ENCODE measurements around the gene ZNF44. TPM values are rescaled to one million over a fixed set of nuclear protein-coding genes. Genes with fewer than 3 reads are reported as not detected.
A peak's percentile ranks its signal among the peaks of the same experiment; 100 is the strongest.

The ZNF44 gene
- total and polyA plus RNA-seq, 2 of the 13 experiments (the other 11 are each of a cell fraction or from before 2014, with no cell fraction given), result 6.9 to 15.7 TPM

DNA sequence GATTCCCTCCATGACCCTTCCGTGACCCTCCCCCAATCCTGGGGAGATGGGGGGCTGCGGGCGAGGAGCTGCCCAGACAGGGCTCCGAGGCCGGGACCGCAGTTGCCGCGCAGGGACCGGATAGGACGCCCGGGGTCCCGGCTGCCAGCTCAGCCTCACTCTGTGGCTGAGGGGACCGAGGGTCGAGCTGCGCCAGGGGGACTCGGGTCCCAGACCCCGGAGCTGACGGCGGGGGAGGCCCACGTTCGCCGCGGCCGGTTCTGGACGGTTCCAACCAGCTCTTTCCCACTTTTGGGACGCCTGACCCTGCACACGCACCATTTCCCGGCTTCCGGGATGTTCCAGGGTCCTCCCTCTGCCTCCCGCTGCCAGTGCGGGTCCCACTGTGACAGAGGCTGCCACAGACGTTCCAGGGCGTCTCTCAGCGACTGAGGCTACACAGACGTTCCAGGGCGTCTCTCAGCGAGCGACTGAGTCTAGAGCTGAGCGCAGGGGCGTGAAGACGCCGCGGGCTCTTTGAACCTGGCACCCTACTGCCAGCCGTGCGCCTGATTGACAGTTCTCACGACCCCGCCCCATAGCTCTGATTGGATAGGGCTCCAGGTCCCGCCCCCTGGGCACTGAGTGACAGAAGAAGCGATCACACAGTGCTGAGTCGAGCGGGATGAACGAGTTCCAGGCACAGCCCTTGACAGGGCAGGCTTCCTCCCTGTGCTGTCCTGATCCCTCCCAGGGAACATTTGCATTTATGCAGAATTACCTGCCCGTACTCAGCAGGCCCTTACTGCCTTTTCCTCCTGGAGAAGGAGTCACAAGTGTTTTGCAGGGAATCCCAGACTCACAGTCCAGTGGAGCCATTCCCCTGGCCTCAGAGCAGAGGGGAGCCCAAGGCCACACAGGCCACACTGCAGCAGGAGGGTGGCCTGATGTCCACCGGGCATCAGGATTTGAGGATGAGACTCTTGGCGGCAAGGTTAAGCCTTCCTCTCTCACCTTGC is 38.8 kb upstream of the ZNF44 start, which contains the start of gene ZNF563 (continued):
- TF ChIP-seq ZKSCAN1 (IDR thresholded peaks at IDR 0.05; ENCODE audit: low read length) (no peak), RARA (CRISPR knock-in tag; IDR thresholded peaks at IDR 0.05) (peak; percentile 43), ZNF235 (CRISPR knock-in tag; IDR thresholded peaks at IDR 0.05; ENCODE audit: borderline replicate concordance) (no peak), DNMT3B (CRISPR knock-in tag; conservative IDR thresholded peaks at IDR 0.05) (peak; percentile 57; the same call in 1 of the 2 replicates), IKZF5 (CRISPR knock-in tag; IDR thresholded peaks at IDR 0.05) (peak; percentile 42), ZSCAN30 (CRISPR knock-in tag; IDR thresholded peaks at IDR 0.05) (peak; percentile 78; the same call in 1 of the 2 replicates), HMGXB4 (CRISPR knock-in tag; IDR thresholded peaks at IDR 0.05; ENCODE audit: borderline replicate concordance in 1 of 2, low read depth in 1 of 2) (peak in 1 of 2 experiments; percentile 83; a peak in 2 of 4 replicates), KDM5A (IDR thresholded peaks at IDR 0.05; ENCODE audit: borderline replicate concordance, low read length) (no peak; the same call in 1 of the 2 replicates), ZNF704 (CRISPR knock-in tag; IDR thresholded peaks at IDR 0.05; ENCODE audit: borderline replicate concordance) (0 out of 2 replicates have a peak, but pooled peaks have one; percentile 7), ZNF101 (CRISPR knock-in tag; IDR thresholded peaks at IDR 0.05; ENCODE audit: borderline replicate concordance, low read depth) (no peak), ZNF572 (CRISPR knock-in tag; IDR thresholded peaks at IDR 0.05) (no peak), GFI1 (CRISPR knock-in tag; IDR thresholded peaks at IDR 0.05; ENCODE audit: borderline replicate concordance) (peak; percentile 84; the same call in 1 of the 2 replicates), KAT8 (CRISPR knock-in tag; IDR thresholded peaks at IDR 0.05) (peak; percentile 71), ONECUT2 (CRISPR knock-in tag; IDR thresholded peaks at IDR 0.05) (no peak), TOE1 (CRISPR knock-in tag; IDR thresholded peaks at IDR 0.05) (no peak), MTF2 (CRISPR knock-in tag; IDR thresholded peaks at IDR 0.05; ENCODE audit: borderline replicate concordance) (no peak), ZNF749 (CRISPR knock-in tag; IDR thresholded peaks at IDR 0.05; ENCODE audit: borderline replicate concordance) (no peak), ZFP36L1 (CRISPR knock-in tag; IDR thresholded peaks at IDR 0.05) (0 out of 2 replicates have a peak, but pooled peaks have one; percentile 84), YY1 (IDR thresholded peaks at IDR 0.05; ENCODE audit: insufficient read depth, insufficient replicate concordance, low read depth, low read length) (no peak), NFYB (CRISPR knock-in tag; IDR thresholded peaks at IDR 0.05) (peak; percentile 99)
- TF ChIP-seq, protein P1, sequence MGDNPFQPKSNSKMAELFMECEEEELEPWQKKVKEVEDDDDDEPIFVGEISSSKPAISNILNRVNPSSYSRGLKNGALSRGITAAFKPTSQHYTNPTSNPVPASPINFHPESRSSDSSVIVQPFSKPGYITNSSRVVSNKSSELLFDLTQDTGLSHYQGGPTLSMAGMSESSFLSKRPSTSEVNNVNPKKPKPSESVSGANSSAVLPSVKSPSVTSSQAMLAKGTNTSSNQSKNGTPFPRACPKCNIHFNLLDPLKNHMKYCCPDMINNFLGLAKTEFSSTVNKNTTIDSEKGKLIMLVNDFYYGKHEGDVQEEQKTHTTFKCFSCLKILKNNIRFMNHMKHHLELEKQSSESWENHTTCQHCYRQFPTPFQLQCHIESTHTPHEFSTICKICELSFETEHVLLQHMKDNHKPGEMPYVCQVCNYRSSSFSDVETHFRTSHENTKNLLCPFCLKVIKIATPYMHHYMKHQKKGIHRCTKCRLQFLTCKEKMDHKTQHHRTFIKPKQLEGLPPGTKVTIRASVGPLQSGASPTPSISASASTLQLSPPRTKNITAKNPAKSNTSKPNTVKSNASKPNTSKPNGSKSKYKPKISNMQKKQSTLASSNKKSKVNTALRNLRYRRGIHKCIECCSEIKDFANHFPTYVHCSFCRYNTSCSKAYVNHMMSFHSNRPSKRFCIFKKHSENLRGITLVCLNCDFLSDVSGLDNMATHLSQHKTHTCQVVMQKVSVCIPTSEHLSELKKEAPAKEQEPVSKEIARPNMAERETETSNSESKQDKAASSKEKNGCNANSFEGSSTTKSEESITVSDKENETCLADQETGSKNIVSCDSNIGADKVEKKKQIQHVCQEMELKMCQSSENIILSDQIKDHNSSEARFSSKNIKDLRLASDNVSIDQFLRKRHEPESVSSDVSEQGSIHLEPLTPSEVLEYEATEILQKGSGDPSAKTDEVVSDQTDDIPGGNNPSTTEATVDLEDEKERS (CRISPR knock-in tag; IDR thresholded peaks at IDR 0.05), result no peak

All from HepG2 (cell line).